ENCODE measurements around the gene TRMT11. TPM values are rescaled to one million over a fixed set of nuclear protein-coding genes. Genes with fewer than 3 reads are reported as not detected.

The TRMT11 gene
- total RNA-seq, 1 donor from 2014 or later = 20.4 TPM

GRCh38 chr6:125951323-125951722 is 35.0 kb upstream of the TRMT11 start:
- Mint-ChIP-seq H3K4me1 (ENCODE audit: unreplicated experiment) (peaks cover 28% of the 10 kb centered on the region), H3K27ac (ENCODE audit: unreplicated experiment) (no peak overlapping the region), H3K27me3 (ENCODE audit: unreplicated experiment) (no peaks in the 10 kb centered on the region), H3K4me3 (ENCODE audit: unreplicated experiment) (no peak overlapping the region), H3K9me3 (ENCODE audit: unreplicated experiment) (no peaks in the 10 kb centered on the region), H3K36me3 (ENCODE audit: unreplicated experiment) (no peaks in the 10 kb centered on the region)
- DNase-seq (ENCODE audit: extremely low spot score, unreplicated experiment) = no peak
- TF ChIP-seq CTCF (IDR thresholded peaks at IDR 0.05) = no peak

GRCh38 chr6:125952764-125953501 is 33.4 kb upstream of the TRMT11 start:
- Mint-ChIP-seq H3K36me3 (ENCODE audit: unreplicated experiment) (no peaks in the 10 kb centered on the region), H3K27me3 (ENCODE audit: unreplicated experiment) (no peaks in the 10 kb centered on the region), H3K4me3 (ENCODE audit: unreplicated experiment) (no peak overlapping the region), H3K9me3 (ENCODE audit: unreplicated experiment) (no peaks in the 10 kb centered on the region), H3K4me1 (ENCODE audit: unreplicated experiment) (peaks cover 12% of the 10 kb centered on the region), H3K27ac (ENCODE audit: unreplicated experiment) (no peak overlapping the region)
- no peak for DNase-seq (ENCODE audit: extremely low spot score, unreplicated experiment)
- TF ChIP-seq CTCF (IDR thresholded peaks at IDR 0.05) = peak; percentile 48

- H3K4me1 Mint-ChIP-seq (ENCODE audit: unreplicated experiment) = peaks cover 8% of the 10 kb centered on the region
- no peaks in the 10 kb centered on the region for H3K27me3 Mint-ChIP-seq (ENCODE audit: unreplicated experiment)
- DNase-seq (ENCODE audit: extremely low spot score, unreplicated experiment) = no peak
- no peaks in the 10 kb centered on the region for H3K36me3 Mint-ChIP-seq (ENCODE audit: unreplicated experiment)
- no peaks in the 10 kb centered on the region for H3K9me3 Mint-ChIP-seq (ENCODE audit: unreplicated experiment)
- TF ChIP-seq CTCF (IDR thresholded peaks at IDR 0.05) = no peak
- H3K27ac Mint-ChIP-seq (ENCODE audit: unreplicated experiment) = no peak overlapping the region
- H3K4me3 Mint-ChIP-seq (ENCODE audit: unreplicated experiment) = no peak overlapping the region
Measured at GRCh38 chr6:125953502-125953875, 32.9 kb upstream of the TRMT11 start.

GRCh38 chr6:125954735-125955339 is 31.5 kb upstream of the TRMT11 start:
- no peak for TF ChIP-seq CTCF (IDR thresholded peaks at IDR 0.05)
- Mint-ChIP-seq H3K27me3 (ENCODE audit: unreplicated experiment) (no peaks in the 10 kb centered on the region), H3K4me3 (ENCODE audit: unreplicated experiment) (peak overlapping the region; percentile 3), H3K36me3 (ENCODE audit: unreplicated experiment) (no peaks in the 10 kb centered on the region), H3K4me1 (ENCODE audit: unreplicated experiment) (peaks cover 5% of the 10 kb centered on the region), H3K27ac (ENCODE audit: unreplicated experiment) (no peak overlapping the region), H3K9me3 (ENCODE audit: unreplicated experiment) (no peaks in the 10 kb centered on the region)
- DNase-seq (ENCODE audit: extremely low spot score, unreplicated experiment) = no peak

- Mint-ChIP-seq H3K9me3 (ENCODE audit: unreplicated experiment) (no peaks in the 10 kb centered on the region), H3K27ac (ENCODE audit: unreplicated experiment) (no peak overlapping the region), H3K4me1 (ENCODE audit: unreplicated experiment) (peaks cover 3% of the 10 kb centered on the region), H3K36me3 (ENCODE audit: unreplicated experiment) (no peaks in the 10 kb centered on the region), H3K4me3 (ENCODE audit: unreplicated experiment) (no peak overlapping the region), H3K27me3 (ENCODE audit: unreplicated experiment) (no peaks in the 10 kb centered on the region)
- no peak for TF ChIP-seq CTCF (IDR thresholded peaks at IDR 0.05)
- no peak for DNase-seq (ENCODE audit: extremely low spot score, unreplicated experiment)
Measured at GRCh38 chr6:125955973-125956372, 30.4 kb upstream of the TRMT11 start.
